ENCODE data around the gene NDUFB10.

Gene NDUFB10

DNA sequence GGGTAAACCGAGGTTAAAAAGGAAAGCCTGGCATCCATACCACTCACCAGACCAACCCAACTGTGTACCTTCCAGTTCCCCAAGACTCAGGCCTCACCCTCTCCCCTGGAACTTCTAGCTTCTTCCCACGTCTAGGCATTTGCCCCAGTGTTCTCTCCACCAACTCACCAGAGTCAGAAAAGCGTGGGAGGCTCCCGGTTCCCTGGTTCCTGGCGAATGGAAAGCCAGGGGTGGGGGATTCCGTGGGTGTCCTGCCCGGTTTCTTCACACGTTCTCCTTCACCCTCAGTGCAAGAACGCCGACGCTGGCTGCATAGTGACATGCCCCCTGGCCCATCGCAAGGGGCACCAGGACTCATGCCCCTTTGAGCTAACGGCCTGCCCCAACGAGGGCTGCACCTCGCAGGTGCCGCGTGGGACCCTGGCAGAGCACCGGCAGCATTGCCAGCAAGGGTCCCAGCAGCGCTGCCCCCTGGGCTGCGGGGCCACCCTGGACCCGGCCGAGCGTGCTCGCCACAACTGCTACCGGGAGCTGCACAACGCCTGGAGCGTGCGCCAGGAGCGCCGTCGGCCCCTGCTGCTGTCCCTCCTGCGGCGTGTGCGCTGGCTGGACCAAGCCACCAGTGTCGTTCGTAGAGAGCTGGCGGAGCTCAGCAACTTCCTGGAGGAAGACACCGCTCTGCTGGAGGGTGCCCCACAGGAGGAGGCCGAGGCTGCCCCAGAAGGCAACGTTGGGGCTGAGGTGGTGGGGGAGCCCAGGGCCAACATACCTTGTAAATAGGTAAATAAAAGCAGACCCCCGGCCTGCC is 9.0 kb downstream of the NDUFB10 start:
- H3K14ac ChIP-seq (ENCODE audit: low read length) = no peak overlapping the region
- no peak overlapping the region for H3K4me2 ChIP-seq (ENCODE audit: insufficient read depth, low read length, poor library complexity, severe bottlenecking)
- peaks cover 8 to 12% of the 10 kb centered on the region in 2 donors for H3K4me1 ChIP-seq (ENCODE audit: control insufficient read depth in 2 of 2, insufficient read depth in 1 of 2, low read depth in 1 of 2, low read length in 2 of 2)
- H3K79me1 ChIP-seq (ENCODE audit: low read depth, low read length) = peaks cover 24% of the 10 kb centered on the region
- no peak overlapping the region for H3K23ac ChIP-seq (ENCODE audit: low read depth, low read length, poor library complexity)
- no peak overlapping the region for H3K27ac ChIP-seq (replicated peaks; ENCODE audit: low read length)
- H3K18ac ChIP-seq (ENCODE audit: low read length) = no peak overlapping the region
- H3K36me3 ChIP-seq (replicated peaks in 1 of 2; ENCODE audit: control insufficient read depth in 2 of 2, insufficient read depth in 2 of 2, low read length in 2 of 2) = peaks cover 6 to 9% of the 10 kb centered on the region in 2 donors
- H3K27me3 ChIP-seq (ENCODE audit: control insufficient read depth in 3 of 3, insufficient read depth in 3 of 3, low read depth in 1 of 3, low read length in 3 of 3) = no peaks in the 10 kb centered on the region
- H4K8ac ChIP-seq (ENCODE audit: low read depth, low read length) = no peak overlapping the region
- H4K91ac ChIP-seq (ENCODE audit: low read depth, low read length, poor library complexity) = no peak overlapping the region
- no peak overlapping the region for H2BK15ac ChIP-seq (ENCODE audit: low read length)
- no peak overlapping the region for H3K4ac ChIP-seq (ENCODE audit: low read length)
- peak overlapping the region; percentile 69 for H2BK12ac ChIP-seq (ENCODE audit: low read length)
- no peaks in the 10 kb centered on the region for H3K9me3 ChIP-seq (replicated peaks in 1 of 2; ENCODE audit: control insufficient read depth in 2 of 2, insufficient read depth in 1 of 2, low read depth in 1 of 2, low read length in 2 of 2)
- no peak overlapping the region for H2BK5ac ChIP-seq (ENCODE audit: low read length)
- no peak overlapping the region for H2AK5ac ChIP-seq (ENCODE audit: low read depth, low read length)
- no peak overlapping the region for H2AFZ ChIP-seq (ENCODE audit: low read length)
- no peak for DNase-seq (ENCODE audit: low spot score)
- no peak overlapping the region for H3K4me3 ChIP-seq (ENCODE audit: low read length in 2 of 2)
- H3K9ac ChIP-seq (ENCODE audit: low read depth, low read length, poor library complexity) = peak overlapping the region; percentile 10
- no CpG with 5 or more reads among the region's 41 CpGs for WGBS, 2 donors (ENCODE audit: extremely low coverage in 2 of 2, insufficient read length in 2 of 2, insufficient replicate concordance in 1 of 2)
- no peak overlapping the region for H2BK120ac ChIP-seq (ENCODE audit: low read depth, low read length)

GRCh38 chr16:1971796-1972489 is 12.6 kb downstream of the NDUFB10 start, which contains the start of gene TBL3:
Gene TBL3, plus strand, starts transcription at chr16:1972053. Its CDS starts 112 bp downstream, at chr16:1972165.
- Histone ChIP-seq H3K9ac (ENCODE audit: low read depth, low read length, poor library complexity) (peak within 1 kb of the TSS; percentile 93), H3K4me3 (ENCODE audit: low read length in 2 of 2) (peak within 1 kb of the TSS; percentile 97 to 100), H2BK15ac (ENCODE audit: low read length) (peak within 1 kb of the TSS; percentile 37), H2AFZ (ENCODE audit: low read length) (peak within 1 kb of the TSS; percentile 97), H4K8ac (ENCODE audit: low read depth, low read length) (peak within 1 kb of the TSS; percentile 94), H3K79me1 (ENCODE audit: low read depth, low read length) (peaks cover 20% of the 10 kb centered on the region), H3K14ac (ENCODE audit: low read length) (peak within 1 kb of the TSS; percentile 71), H3K4me1 (ENCODE audit: control insufficient read depth in 2 of 2, insufficient read depth in 1 of 2, low read depth in 1 of 2, low read length in 2 of 2) (peaks cover 2 to 4% of the 10 kb centered on the region in 2 donors), H3K27ac (replicated peaks; ENCODE audit: low read length) (peak within 1 kb of the TSS; percentile 62), H3K4ac (ENCODE audit: low read length) (peak within 1 kb of the TSS; percentile 95), H2BK5ac (ENCODE audit: low read length) (peak within 1 kb of the TSS; percentile 66), H3K23ac (ENCODE audit: low read depth, low read length, poor library complexity) (peak within 1 kb of the TSS; percentile 94), H4K91ac (ENCODE audit: low read depth, low read length, poor library complexity) (peak within 1 kb of the TSS; percentile 72), H3K27me3 (ENCODE audit: control insufficient read depth in 3 of 3, insufficient read depth in 3 of 3, low read depth in 1 of 3, low read length in 3 of 3) (no peaks in the 10 kb centered on the region), H3K4me2 (ENCODE audit: insufficient read depth, low read length, poor library complexity, severe bottlenecking) (peak within 1 kb of the TSS; percentile 98), H3K9me3 (replicated peaks in 1 of 2; ENCODE audit: control insufficient read depth in 2 of 2, insufficient read depth in 1 of 2, low read depth in 1 of 2, low read length in 2 of 2) (no peaks in the 10 kb centered on the region), H3K36me3 (replicated peaks in 1 of 2; ENCODE audit: control insufficient read depth in 2 of 2, insufficient read depth in 2 of 2, low read length in 2 of 2) (peaks cover 25 to 28% of the 10 kb centered on the region in 2 donors), H2AK5ac (ENCODE audit: low read depth, low read length) (peak within 1 kb of the TSS; percentile 84), H2BK120ac (ENCODE audit: low read depth, low read length) (peak within 1 kb of the TSS; percentile 91), H2BK12ac (ENCODE audit: low read length) (peak within 1 kb of the TSS; percentile 73), H3K18ac (ENCODE audit: low read length) (peak within 1 kb of the TSS; percentile 91)
- peak; percentile 95 for DNase-seq (ENCODE audit: low spot score)
- no CpG with 5 or more reads among the region's 78 CpGs for WGBS, 2 donors (ENCODE audit: extremely low coverage in 2 of 2, insufficient read length in 2 of 2, insufficient replicate concordance in 1 of 2)

GRCh38 chr16:1972490-1972877 is 13.1 kb downstream of the NDUFB10 start:
- H3K9ac ChIP-seq (ENCODE audit: low read depth, low read length, poor library complexity) = peak overlapping the region; percentile 93
- WGBS, 2 donors (ENCODE audit: extremely low coverage in 2 of 2, insufficient read length in 2 of 2, insufficient replicate concordance in 1 of 2) = no CpG with 5 or more reads among the region's 22 CpGs

More at GRCh38 chr16:1972490-1972877, 13.1 kb downstream of the NDUFB10 start:
- no peaks in the 10 kb centered on the region for H3K27me3 ChIP-seq (ENCODE audit: control insufficient read depth in 3 of 3, insufficient read depth in 3 of 3, low read depth in 1 of 3, low read length in 3 of 3)
- H3K4me3 ChIP-seq (ENCODE audit: low read length in 2 of 2) = peak overlapping the region; percentile 97 to 100
- peak overlapping the region; percentile 98 for H3K4me2 ChIP-seq (ENCODE audit: insufficient read depth, low read length, poor library complexity, severe bottlenecking)
- peak overlapping the region; percentile 73 for H2BK12ac ChIP-seq (ENCODE audit: low read length)
- H2BK15ac ChIP-seq (ENCODE audit: low read length) = no peak overlapping the region
- H3K18ac ChIP-seq (ENCODE audit: low read length) = peak overlapping the region; percentile 91
- H2BK120ac ChIP-seq (ENCODE audit: low read depth, low read length) = no peak overlapping the region
- peaks cover 2 to 4% of the 10 kb centered on the region in 2 donors for H3K4me1 ChIP-seq (ENCODE audit: control insufficient read depth in 2 of 2, insufficient read depth in 1 of 2, low read depth in 1 of 2, low read length in 2 of 2)
- peak overlapping the region; percentile 94 for H3K23ac ChIP-seq (ENCODE audit: low read depth, low read length, poor library complexity)
- no peak for DNase-seq (ENCODE audit: low spot score)
- H4K8ac ChIP-seq (ENCODE audit: low read depth, low read length) = peak overlapping the region; percentile 65
- H3K79me1 ChIP-seq (ENCODE audit: low read depth, low read length) = peaks cover 20% of the 10 kb centered on the region
- peaks cover 29 to 33% of the 10 kb centered on the region in 2 donors for H3K36me3 ChIP-seq (replicated peaks in 1 of 2; ENCODE audit: control insufficient read depth in 2 of 2, insufficient read depth in 2 of 2, low read length in 2 of 2)
- H3K9me3 ChIP-seq (replicated peaks in 1 of 2; ENCODE audit: control insufficient read depth in 2 of 2, insufficient read depth in 1 of 2, low read depth in 1 of 2, low read length in 2 of 2) = no peaks in the 10 kb centered on the region
- no peak overlapping the region for H3K14ac ChIP-seq (ENCODE audit: low read length)
- H3K27ac ChIP-seq (replicated peaks; ENCODE audit: low read length) = no peak overlapping the region
- H2AK5ac ChIP-seq (ENCODE audit: low read depth, low read length) = peak overlapping the region; percentile 84
- H2AFZ ChIP-seq (ENCODE audit: low read length) = peak overlapping the region; percentile 97
- H2BK5ac ChIP-seq (ENCODE audit: low read length) = peak overlapping the region; percentile 66
- H4K91ac ChIP-seq (ENCODE audit: low read depth, low read length, poor library complexity) = no peak overlapping the region
- H3K4ac ChIP-seq (ENCODE audit: low read length) = peak overlapping the region; percentile 95
